K562 (cell line): ENCODE data around the gene DTNB. TPM values are rescaled to one million over a fixed set of nuclear protein-coding genes. Genes with fewer than 3 reads are reported as not detected.

Experiments used
- ATAC-seq: fragments of 200-7000 bp; cut with Tn5 transposase; 3 replicates; pipeline ENCODE4 v1.9.1; 2020; ENCODE audit warnings: moderate library complexity
- BruUV-seq: library from RNA; stranded (reverse); fragments of 400-500 nt; replicated peaks from 2 replicates; lab custom pipeline; 2021; lab: Mats Ljungman, UMichigan
- CTCF ChIA-PET: fragments of 300-600 bp; formaldehyde crosslinking; extraction: SDS; loops from one replicate; lab custom pipeline; 2021; ENCODE audit warnings: low intra/inter-chr PET ratio; lab: Yijun Ruan, JAX
- POLR2A ChIA-PET: fragments of 300-600, 350-650 bp; sonication (Branson Sonifier 250); formaldehyde crosslinking; extraction: SDS; loops from one replicate; lab custom pipeline; 2021; ENCODE audit warnings: antibody characterized with exemption, inconsistent platforms; lab: Yijun Ruan, JAX
- DNase-seq, 4 experiments: peaks; one replicate each; pipeline versions ENCODE4 v3.0.0 to v3.0.0-alpha.2; 2011 to 2018; ENCODE audit warnings: low spot score in 3 of 4, mixed read lengths in 3 of 4; ENCODE audit errors: extremely low read depth in 1 of 4
- FAIRE-seq: peaks from 2 replicates; lab custom pipeline; 2011; peaks lifted over from hg19 to GRCh38; lab: Jason Lieb, UNC
- H2AFZ ChIP-seq: 2 replicates; pipeline ENCODE4 v1.6.0; 2011; ENCODE audit warnings: low read depth, low read length, control low read depth, inconsistent platforms
- H3K27ac ChIP-seq: fragments of 200-600 bp; 3 replicates; pipeline ENCODE4 v1.8.0; 2011; ENCODE audit warnings: low read depth, mild to moderate bottlenecking, control low read depth, inconsistent platforms, low read length, moderate library complexity, mixed read lengths; ENCODE audit errors: extremely low read depth
- H3K27me3 ChIP-seq, 2 experiments: fragments of 300-600 bp in 1 of 2; 2 replicates in 1 of 2; 3 replicates in 1 of 2; pipeline versions ENCODE4 v1.6.0 to v1.8.0; 2011; ENCODE audit warnings: inconsistent platforms in 2 of 2, low read length in 2 of 2, mild to moderate bottlenecking in 1 of 2, mixed read lengths in 1 of 2, moderate library complexity in 1 of 2; ENCODE audit not compliant: control insufficient read depth in 2 of 2, insufficient read depth in 2 of 2
- H3K36me3 ChIP-seq: fragments of 300-600 bp; 3 replicates; pipeline ENCODE4 v1.8.0; 2011; ENCODE audit warnings: mild to moderate bottlenecking, low read length, inconsistent platforms; ENCODE audit not compliant: control insufficient read depth, insufficient read depth
- H3K4me1 ChIP-seq, 2 experiments: fragments of 200-600 bp in 1 of 2; replicated peaks in 1 of 2; 2 replicates in 1 of 2; 3 replicates in 1 of 2; pipeline versions ENCODE4 v1.5.1 to v1.8.0; 2011; ENCODE audit warnings: inconsistent platforms in 2 of 2, low read length in 2 of 2, mild to moderate bottlenecking in 1 of 2, mixed read lengths in 1 of 2, moderate library complexity in 1 of 2; ENCODE audit not compliant: control insufficient read depth in 2 of 2, insufficient read depth in 2 of 2
- H3K4me2 ChIP-seq: 2 replicates; pipeline ENCODE4 v1.6.1; 2011; ENCODE audit warnings: low read length, control low read depth, inconsistent platforms, mixed read lengths; ENCODE audit not compliant: insufficient read depth
- H3K4me3 ChIP-seq: fragments of 200-600 bp; sonication (generic), shearing (Covaris generic); 2 replicates; pipeline ENCODE4 v1.5.1; 2016; ENCODE audit warnings: control low read depth, inconsistent platforms
- H3K79me2 ChIP-seq: fragments of 200-600 bp; 3 replicates; pipeline ENCODE4 v1.8.0; 2011; ENCODE audit warnings: low read length, inconsistent platforms; ENCODE audit not compliant: control insufficient read depth, insufficient read depth
- H3K9ac ChIP-seq, 2 experiments: 2 replicates each; pipeline versions ENCODE4 v1.6.0 to v1.6.1; 2011; ENCODE audit warnings: low read depth in 2 of 2, low read length in 2 of 2, control low read depth in 1 of 2, inconsistent platforms in 1 of 2, mild to moderate bottlenecking in 1 of 2, mixed read lengths in 1 of 2; ENCODE audit not compliant: insufficient read depth in 1 of 2
- H3K9me1 ChIP-seq: one replicate; pipeline ENCODE4 v1.6.0; 2011; ENCODE audit warnings: inconsistent platforms, mild to moderate bottlenecking, low read length, moderate library complexity; ENCODE audit not compliant: control insufficient read depth, insufficient read depth
- H3K9me3 ChIP-seq: replicated peaks from 2 replicates; pipeline ENCODE4 v1.5.1; 2011; ENCODE audit warnings: low read depth, low read length, inconsistent platforms; ENCODE audit not compliant: control insufficient read depth, insufficient read depth
- H4K20me1 ChIP-seq: replicated peaks from 2 replicates; pipeline ENCODE4 v1.6.1; 2011; ENCODE audit warnings: low read length, inconsistent platforms, mixed read lengths; ENCODE audit not compliant: control insufficient read depth, insufficient read depth
- EHMT2 ChIP-seq: fragments of 450-650 bp; IDR thresholded peaks from 2 replicates; pipeline ENCODE4 v1.6.1; 2018; ENCODE audit warnings: antibody characterized with exemption
- MIER1 ChIP-seq: fragments of 450-650 bp; IDR thresholded peaks from 2 replicates; pipeline ENCODE4 v1.6.1; 2016; ENCODE audit warnings: antibody characterized with exemption, mild to moderate bottlenecking, low read depth
- WGBS: fragments of 100-300 bp; shearing (Covaris generic); methylation state at CpG from one replicate; pipeline ENCODE4 v1.1.6; 2016; ENCODE audit warnings: low coverage, mixed read lengths; ENCODE audit not compliant: insufficient coverage; ENCODE audit errors: missing lambda C conversion rate; 5-methylcytosine and 5-hydroxymethylcytosine counted together
- in situ Hi-C: fragments of 300-500 bp; cut with MboI; formaldehyde crosslinking; loops from 4 replicates; pipeline ENCODE4 v1.15.0; 2018; ENCODE audit warnings: inconsistent platforms, mixed read lengths
- intact Hi-C: fragments of 100-400 bp; cut with micrococcal nuclease; formaldehyde crosslinking; loops from 2 replicates; pipeline ENCODE4 v1.14.2; 2022
- polyA plus RNA-seq, 8 experiments: library from polyadenylated mRNA; depleted of rRNA in 4 of 8; stranded (reverse) in 5 of 8; unstranded in 3 of 8; fragments of >200 nt; fragmentation: Nextera tagmentation in 2 of 8; fragmentation: Illumina TruSeq in 1 of 8; extraction: Ambion mirVana in 2 of 8; extraction: Trizol in 1 of 8; gene quantifications; 2 replicates each; pipeline versions ENCODE4 v1.2.1 to v1.2.3, GENCODE V29; 2011 to 2014; ENCODE audit warnings: inconsistent platforms in 1 of 8, missing spikeins in 1 of 8
- total RNA-seq, 7 experiments: library from RNA; depleted of rRNA in 6 of 7; stranded (reverse); fragments of >200 nt in 6 of 7; fragmentation: Illumina TruSeq in 2 of 7; extraction: Trizol in 2 of 7; gene quantifications; 2 replicates each; pipeline versions ENCODE4 v1.2.1 to v1.2.3, GENCODE V29; 2011 to 2021; ENCODE audit warnings: low replicate concordance in 1 of 7
- TF ChIP-seq, protein P1 (sequence below): fragments of 450-650 bp; conservative IDR thresholded peaks from 2 replicates; pipeline ENCODE4 v1.6.1; 2016; ENCODE audit warnings: missing genetic modification characterization, low read depth, mild to moderate bottlenecking, missing compliant biosample characterization, moderate library complexity
- TF ChIP-seq, protein P2 (sequence below), 2 experiments: fragments of 450-650 bp; formaldehyde crosslinking in 1 of 2; IDR thresholded peaks; 2 replicates each; pipeline versions ENCODE4 v1.4.0 to v1.6.1; 2014 to 2020; ENCODE audit warnings: mild to moderate bottlenecking in 2 of 2, borderline replicate concordance in 1 of 2, low read depth in 1 of 2
- TF ChIP-seq, protein P3 (sequence below): fragments of 450-650 bp; formaldehyde crosslinking; IDR thresholded peaks from 2 replicates; pipeline ENCODE4 v1.4.0; 2020; ENCODE audit warnings: mild to moderate bottlenecking, mixed read lengths

Gene DTNB
- total and polyA plus RNA-seq, 9 of the 15 experiments (the other 6 are each of a cell fraction or from before 2014, with no cell fraction given): 0.18 to 2.0 (median 0.77) TPM; not detected in 2

DNA sequence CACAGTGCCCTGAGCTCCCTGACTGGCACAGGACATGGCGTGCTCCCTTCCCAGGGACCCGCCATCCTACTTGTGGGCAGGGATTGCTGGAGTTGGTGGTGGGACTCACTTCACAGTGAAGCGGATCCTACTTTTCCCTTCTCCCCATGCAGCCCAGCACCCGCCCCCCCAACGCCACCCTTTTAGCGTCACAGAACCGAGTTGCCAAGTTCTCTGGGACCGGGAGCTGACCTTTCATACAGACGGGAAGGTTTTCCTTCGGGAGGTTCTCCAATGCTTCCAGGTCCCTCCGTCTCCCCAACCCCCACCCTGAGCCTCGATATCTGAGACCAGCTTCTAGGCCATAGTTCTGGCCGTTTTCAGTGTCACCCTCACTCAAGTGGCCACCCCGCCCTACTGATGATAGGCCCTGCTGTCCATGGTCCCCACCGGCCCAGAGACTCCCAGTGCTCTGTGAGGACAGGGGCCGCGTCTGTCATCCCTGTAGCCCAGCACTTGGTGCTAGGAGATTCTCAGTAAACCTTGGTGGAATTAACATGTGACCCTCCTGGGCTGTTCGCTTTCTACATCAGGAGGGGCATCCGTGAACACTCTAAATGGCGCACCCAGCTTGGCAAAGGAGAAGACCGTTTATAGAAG lies 330.1 kb downstream of the DTNB start:
- H3K4me3 ChIP-seq: no peak overlapping the region
- no peaks in the 10 kb centered on the region for H3K9me1 ChIP-seq
- H3K4me2 ChIP-seq: no peak overlapping the region
- ATAC-seq (no peak), FAIRE-seq (no peak), DNase-seq (no peak)
- ChIA-PET POLR2A (interaction anchor here (1.0 kb wide), 1 partner anchor 8 kb away, joined by 3 read pairs; no protein-coding TSS in a partner anchor), CTCF (interaction anchor here (0.7 kb wide), 1 partner anchor 179 kb away, joined by 4 read pairs; no protein-coding TSS in a partner anchor)
- peaks cover 25 to 56% of the 10 kb centered on the region in 2 experiments for H3K27me3 ChIP-seq
- H2AFZ ChIP-seq: no peak overlapping the region
- no TSS peak for BruUV-seq
- no peaks in the 10 kb centered on the region for H3K79me2 ChIP-seq
- no peak overlapping the region for H3K9ac ChIP-seq
- H3K4me1 ChIP-seq: peaks cover 0 to 27% of the 10 kb centered on the region in 2 experiments; a peak in 4 of 5 replicates
- peaks cover 15% of the 10 kb centered on the region for H4K20me1 ChIP-seq
- H3K36me3 ChIP-seq: no peaks in the 10 kb centered on the region
- no peak overlapping the region for H3K27ac ChIP-seq
- 16% methylated on average over 20 of the region's 21 CpGs for WGBS
- no peaks in the 10 kb centered on the region for H3K9me3 ChIP-seq
- intact Hi-C loops (no loop called here), in situ Hi-C loops (no loop called here)
- TF ChIP-seq, protein P1, sequence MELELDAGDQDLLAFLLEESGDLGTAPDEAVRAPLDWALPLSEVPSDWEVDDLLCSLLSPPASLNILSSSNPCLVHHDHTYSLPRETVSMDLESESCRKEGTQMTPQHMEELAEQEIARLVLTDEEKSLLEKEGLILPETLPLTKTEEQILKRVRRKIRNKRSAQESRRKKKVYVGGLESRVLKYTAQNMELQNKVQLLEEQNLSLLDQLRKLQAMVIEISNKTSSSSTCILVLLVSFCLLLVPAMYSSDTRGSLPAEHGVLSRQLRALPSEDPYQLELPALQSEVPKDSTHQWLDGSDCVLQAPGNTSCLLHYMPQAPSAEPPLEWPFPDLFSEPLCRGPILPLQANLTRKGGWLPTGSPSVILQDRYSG (tag): no peak
- TF ChIP-seq EHMT2 (peak; percentile 59; the same call in 1 of the 2 replicates), MIER1 (peak; percentile 74; the same call in 1 of the 2 replicates)
- TF ChIP-seq, protein P2, sequence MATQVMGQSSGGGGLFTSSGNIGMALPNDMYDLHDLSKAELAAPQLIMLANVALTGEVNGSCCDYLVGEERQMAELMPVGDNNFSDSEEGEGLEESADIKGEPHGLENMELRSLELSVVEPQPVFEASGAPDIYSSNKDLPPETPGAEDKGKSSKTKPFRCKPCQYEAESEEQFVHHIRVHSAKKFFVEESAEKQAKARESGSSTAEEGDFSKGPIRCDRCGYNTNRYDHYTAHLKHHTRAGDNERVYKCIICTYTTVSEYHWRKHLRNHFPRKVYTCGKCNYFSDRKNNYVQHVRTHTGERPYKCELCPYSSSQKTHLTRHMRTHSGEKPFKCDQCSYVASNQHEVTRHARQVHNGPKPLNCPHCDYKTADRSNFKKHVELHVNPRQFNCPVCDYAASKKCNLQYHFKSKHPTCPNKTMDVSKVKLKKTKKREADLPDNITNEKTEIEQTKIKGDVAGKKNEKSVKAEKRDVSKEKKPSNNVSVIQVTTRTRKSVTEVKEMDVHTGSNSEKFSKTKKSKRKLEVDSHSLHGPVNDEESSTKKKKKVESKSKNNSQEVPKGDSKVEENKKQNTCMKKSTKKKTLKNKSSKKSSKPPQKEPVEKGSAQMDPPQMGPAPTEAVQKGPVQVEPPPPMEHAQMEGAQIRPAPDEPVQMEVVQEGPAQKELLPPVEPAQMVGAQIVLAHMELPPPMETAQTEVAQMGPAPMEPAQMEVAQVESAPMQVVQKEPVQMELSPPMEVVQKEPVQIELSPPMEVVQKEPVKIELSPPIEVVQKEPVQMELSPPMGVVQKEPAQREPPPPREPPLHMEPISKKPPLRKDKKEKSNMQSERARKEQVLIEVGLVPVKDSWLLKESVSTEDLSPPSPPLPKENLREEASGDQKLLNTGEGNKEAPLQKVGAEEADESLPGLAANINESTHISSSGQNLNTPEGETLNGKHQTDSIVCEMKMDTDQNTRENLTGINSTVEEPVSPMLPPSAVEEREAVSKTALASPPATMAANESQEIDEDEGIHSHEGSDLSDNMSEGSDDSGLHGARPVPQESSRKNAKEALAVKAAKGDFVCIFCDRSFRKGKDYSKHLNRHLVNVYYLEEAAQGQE (IDR thresholded peaks at IDR 0.05; ENCODE audit: borderline replicate concordance): peak; percentile 83
- TF ChIP-seq, protein P2 (CRISPR knock-in tag; IDR thresholded peaks at IDR 0.05; ENCODE audit: low read depth): no peak
- TF ChIP-seq, protein P3, sequence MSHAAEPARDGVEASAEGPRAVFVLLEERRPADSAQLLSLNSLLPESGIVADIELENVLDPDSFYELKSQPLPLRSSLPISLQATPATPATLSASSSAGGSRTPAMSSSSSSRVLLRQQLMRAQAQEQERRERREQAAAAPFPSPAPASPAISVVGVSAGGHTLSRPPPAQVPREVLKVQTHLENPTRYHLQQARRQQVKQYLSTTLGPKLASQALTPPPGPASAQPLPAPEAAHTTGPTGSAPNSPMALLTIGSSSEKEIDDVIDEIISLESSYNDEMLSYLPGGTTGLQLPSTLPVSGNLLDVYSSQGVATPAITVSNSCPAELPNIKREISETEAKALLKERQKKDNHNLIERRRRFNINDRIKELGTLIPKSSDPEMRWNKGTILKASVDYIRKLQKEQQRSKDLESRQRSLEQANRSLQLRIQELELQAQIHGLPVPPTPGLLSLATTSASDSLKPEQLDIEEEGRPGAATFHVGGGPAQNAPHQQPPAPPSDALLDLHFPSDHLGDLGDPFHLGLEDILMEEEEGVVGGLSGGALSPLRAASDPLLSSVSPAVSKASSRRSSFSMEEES (CRISPR knock-in tag): no peak
